Left lung (tissue), 10 donors: ENCODE measurements around the gene AATF. TPM values are rescaled to one million over a fixed set of nuclear protein-coding genes. Genes with fewer than 3 reads are reported as not detected.

ENCODE experiments used
- ATAC-seq: fragments of 200-7000 bp; cut with Tn5 transposase; one replicate; pipeline ENCODE4 v1.9.1; 2020; ENCODE audit warnings: moderate library complexity
- DNase-seq, 4 donors: peaks; one replicate each; pipeline ENCODE4 v3.0.0-alpha.2; 2013 to 2020
- H3K27ac ChIP-seq, 2 donors: fragments of 200-600 bp; sonication (generic) in 1 of 2; one replicate each; pipeline versions ENCODE4 v1.5.0 to v1.8.0; 2020 to 2021
- H3K27me3 ChIP-seq, 2 donors: fragments of 200-600 bp; sonication (generic) in 1 of 2; one replicate each; pipeline versions ENCODE4 v1.5.0 to v1.8.0; 2020 to 2021
- H3K36me3 ChIP-seq, 2 donors: fragments of 200-600 bp; sonication (generic) in 1 of 2; one replicate each; pipeline versions ENCODE4 v1.5.0 to v1.8.0; 2020 to 2021
- H3K4me1 ChIP-seq, 2 donors: fragments of 200-600 bp; one replicate each; pipeline ENCODE4 v1.8.0; 2021
- H3K4me3 ChIP-seq, 2 donors: fragments of 200-600 bp; sonication (generic) in 1 of 2; one replicate each; pipeline versions ENCODE4 v1.5.0 to v1.8.0; 2020 to 2021; ENCODE audit warnings: mild to moderate bottlenecking in 1 of 2
- H3K9me3 ChIP-seq, 2 donors: fragments of 200-600 bp; sonication (generic) in 1 of 2; one replicate each; pipeline versions ENCODE4 v1.5.0 to v1.8.0; 2020 to 2021
- CTCF ChIP-seq, 2 donors: fragments of 200-600 bp; sonication (generic) in 1 of 2; IDR thresholded peaks; one replicate each; pipeline versions ENCODE4 v1.5.0 to v1.8.0; 2021; ENCODE audit warnings: antibody characterized with exemption in 2 of 2
- intact Hi-C, 2 donors: fragments of 100-400 bp; cut with DNase I; formaldehyde crosslinking; loops; one replicate each; pipeline versions ENCODE4 v1.11.2 to v1.14.2; 2022
- polyA plus RNA-seq, 6 donors: library from polyadenylated mRNA; unstranded; fragments of 120-200 nt; gene quantifications; one replicate each; pipeline ENCODE4 v1.2.1, GENCODE V29; 2013; ENCODE audit not compliant: insufficient read length in 6 of 6
- total RNA-seq, 2 donors: library from RNA; stranded (reverse); fragmentation: NEBNext Ultra II Directional; extraction: Animal tissue kit (Norgen Biotek cat#: 25700); gene quantifications; one replicate each; pipeline ENCODE4 v1.2.1, GENCODE V29; 2021
- donor health status: DM: no; HTN: yes; CAD: no.
- donor health status: DM: no; HTN: no; CAD: no.

The AATF gene
- total and polyA plus RNA-seq, 8 donors = 31.6 to 42.4 (median 37.8) TPM

DNA sequence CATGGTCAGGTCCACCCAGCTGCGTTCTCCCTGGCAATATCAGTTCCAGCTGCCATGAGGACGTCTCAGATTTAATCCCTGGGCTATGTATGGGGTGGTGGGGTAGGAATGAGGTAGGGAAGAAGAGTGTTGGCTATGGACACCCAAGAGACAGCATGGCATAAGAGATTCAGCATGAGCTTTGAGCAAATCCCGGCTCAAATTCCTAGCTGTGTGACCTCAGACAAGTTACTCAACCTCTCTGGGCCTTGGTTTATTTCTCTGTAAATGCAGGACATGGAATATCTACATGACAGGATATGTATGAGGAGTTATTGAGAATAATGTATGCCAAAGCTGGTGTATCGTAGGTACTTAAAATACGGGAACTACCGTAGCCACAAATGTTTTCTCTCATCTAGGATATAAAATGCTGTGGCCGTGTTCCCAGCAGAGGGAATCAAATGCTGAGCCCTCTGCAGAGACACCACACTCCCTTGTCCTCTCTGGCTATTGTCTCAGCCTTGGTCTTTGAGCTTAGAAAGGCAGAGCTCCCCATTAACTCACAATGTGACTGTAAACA, 29.3 kb upstream of the AATF start:
- no peaks in the 10 kb centered on the region for H3K9me3 ChIP-seq
- no peak for DNase-seq
- intact Hi-C loops = no loop called here
- H3K4me1 ChIP-seq = no peaks in the 10 kb centered on the region
- TF ChIP-seq CTCF (IDR thresholded peaks at IDR 0.05) = no peak
- H3K4me3 ChIP-seq = no peak overlapping the region
- H3K36me3 ChIP-seq = no peaks in the 10 kb centered on the region
- ATAC-seq = no peak
- no peak overlapping the region for H3K27ac ChIP-seq
- peaks cover 6 to 66% of the 10 kb centered on the region in 2 donors for H3K27me3 ChIP-seq

DNA sequence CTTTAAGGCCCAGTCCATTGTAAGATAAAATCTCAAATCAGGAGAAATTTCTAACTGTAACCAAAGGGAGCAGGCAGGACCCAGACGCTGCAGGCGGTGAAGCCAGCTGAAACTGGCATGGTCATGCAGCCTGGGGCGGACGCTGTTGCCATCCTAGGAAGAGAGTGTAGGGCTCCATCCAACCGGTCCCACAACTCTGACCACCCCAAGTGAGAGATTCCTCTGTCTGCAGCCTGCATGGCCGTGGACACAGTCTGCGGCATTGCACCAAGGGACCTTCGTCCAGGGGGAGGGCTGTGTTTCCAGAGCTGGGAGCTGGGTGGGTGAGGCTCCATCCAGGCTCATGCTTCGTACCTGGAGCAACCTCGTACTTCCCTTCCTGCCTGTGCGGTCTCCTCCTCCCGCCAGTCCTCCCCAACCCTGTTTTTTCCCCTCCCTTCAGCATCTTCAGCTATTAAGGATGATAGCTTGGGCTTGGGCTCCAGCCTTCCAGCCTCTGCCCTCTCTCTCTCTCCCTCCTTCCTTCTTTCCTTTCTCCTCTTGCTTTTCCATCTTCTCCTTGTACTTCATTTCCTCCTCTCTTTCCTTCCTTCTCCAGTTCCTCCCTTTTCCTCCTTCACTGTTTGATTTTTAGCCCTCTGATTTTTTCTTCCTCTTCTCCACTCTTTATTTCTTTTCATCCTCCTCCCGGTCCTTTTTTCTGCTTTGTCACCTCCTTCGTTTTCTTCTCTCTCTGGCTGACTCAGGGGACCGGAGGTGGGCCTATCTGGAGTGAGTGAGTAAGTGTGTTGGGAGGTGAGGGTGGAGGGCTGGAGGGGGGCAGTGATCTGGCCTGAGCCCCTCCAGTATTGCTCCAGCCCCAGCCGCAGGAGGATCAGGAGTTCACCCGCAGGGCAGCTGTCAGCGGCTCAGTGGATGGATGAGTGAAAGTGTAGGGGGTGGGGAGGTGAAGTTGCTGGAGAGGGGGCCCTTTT, 28.4 kb upstream of the AATF start:
- intact Hi-C loops = no loop called here
- DNase-seq (no peak), ATAC-seq (peak; percentile 21)

GRCh38 chr17:36921095-36921851, 27.5 kb upstream of the AATF start:
- H3K36me3 ChIP-seq = no peaks in the 10 kb centered on the region
- no peak for TF ChIP-seq CTCF (IDR thresholded peaks at IDR 0.05)
- ATAC-seq (peak; percentile 84), DNase-seq (no peak)
- intact Hi-C loops = no loop called here
- H3K4me1 ChIP-seq = no peaks in the 10 kb centered on the region
- H3K27ac ChIP-seq = no peak overlapping the region
- peaks cover 8 to 84% of the 10 kb centered on the region in 2 donors for H3K27me3 ChIP-seq
- no peak overlapping the region for H3K4me3 ChIP-seq
- no peaks in the 10 kb centered on the region for H3K9me3 ChIP-seq

More for the DNA sequence above, 28.4 kb upstream of the AATF start:
- Histone ChIP-seq H3K36me3 (no peaks in the 10 kb centered on the region), H3K27ac (no peak overlapping the region), H3K4me1 (no peaks in the 10 kb centered on the region), H3K9me3 (no peaks in the 10 kb centered on the region), H3K27me3 (peaks cover 6 to 74% of the 10 kb centered on the region in 2 donors), H3K4me3 (no peak overlapping the region)
- TF ChIP-seq CTCF (IDR thresholded peaks at IDR 0.05) = no peak

- H3K9me3 ChIP-seq = no peaks in the 10 kb centered on the region
- peaks cover 17 to 93% of the 10 kb centered on the region in 2 donors for H3K27me3 ChIP-seq
- ATAC-seq = no peak
- intact Hi-C loops = no loop called here
- no peaks in the 10 kb centered on the region for H3K36me3 ChIP-seq
- TF ChIP-seq CTCF (IDR thresholded peaks at IDR 0.05) = no peak
- DNase-seq = no peak
- no peaks in the 10 kb centered on the region for H3K4me1 ChIP-seq
- H3K4me3 ChIP-seq = no peak overlapping the region
- H3K27ac ChIP-seq = no peak overlapping the region
Observed at GRCh38 chr17:36922175-36922574, 26.6 kb upstream of the AATF start.
